GM12878 (cell line): ENCODE data around the gene COL4A2. TPM values are rescaled to one million over a fixed set of nuclear protein-coding genes. Genes with fewer than 3 reads are reported as not detected.

Experiments
- ATAC-seq: fragments of 200-7000 bp; cut with Tn5 transposase; 3 replicates; pipeline ENCODE4 v1.9.1; 2020; ENCODE audit warnings: mild to moderate bottlenecking, moderate library complexity
- BruUV-seq: library from RNA; stranded (reverse); fragments of 400-500 nt; replicated peaks from 2 replicates; lab custom pipeline; 2021; lab: Mats Ljungman, UMichigan
- CTCF ChIA-PET: fragments of 300-600 bp; sonication (Branson Sonifier 250); formaldehyde crosslinking; extraction: SDS; loops from one replicate; lab custom pipeline; 2021; ENCODE audit warnings: inconsistent platforms; lab: Yijun Ruan, JAX
- POLR2A ChIA-PET: fragments of 350-600 bp; formaldehyde crosslinking; extraction: SDS; loops from one replicate; lab custom pipeline; 2021; ENCODE audit warnings: inconsistent platforms; lab: Charles Lee
- RAD21 ChIA-PET: fragments of 300-600 bp; sonication (Branson Sonifier 250); formaldehyde crosslinking; loops from one replicate; lab custom pipeline; 2023; ENCODE audit warnings: antibody characterized with exemption; ENCODE audit not compliant: unreplicated experiment; lab: Charles Lee
- SMC1A ChIA-PET: fragments of 300-600 bp; sonication (Branson Sonifier 250); formaldehyde crosslinking; loops from one replicate; lab custom pipeline; 2023; ENCODE audit not compliant: unreplicated experiment, uncharacterized antibody; lab: Charles Lee
- DNase-seq: peaks from one replicate; pipeline ENCODE4 v3.0.0-alpha.2; 2011; ENCODE audit warnings: low read depth, low spot score
- FAIRE-seq: peaks from 3 replicates; lab custom pipeline; 2011; peaks lifted over from hg19 to GRCh38; lab: Jason Lieb, UNC
- H2AFZ ChIP-seq: 2 replicates; pipeline ENCODE4 v1.6.0; 2011; ENCODE audit warnings: low read depth, low read length, control low read depth; ENCODE audit not compliant: control insufficient read depth
- H3K27ac ChIP-seq: 2 replicates; pipeline ENCODE4 v1.5.1; 2011; ENCODE audit warnings: control low read depth; ENCODE audit not compliant: control insufficient read depth, insufficient read depth
- H3K27me3 ChIP-seq, 2 experiments: replicated peaks in 1 of 2; 2 replicates each; pipeline versions ENCODE4 v1.6.0 to v1.6.1; 2011; ENCODE audit warnings: low read length in 1 of 2; ENCODE audit not compliant: control insufficient read depth in 2 of 2, insufficient read depth in 2 of 2
- H3K36me3 ChIP-seq, 2 experiments: 2 replicates each; pipeline ENCODE4 v1.5.1; 2011; ENCODE audit warnings: low read length in 1 of 2; ENCODE audit not compliant: control insufficient read depth in 2 of 2, insufficient read depth in 2 of 2
- H3K4me1 ChIP-seq: 2 replicates; pipeline ENCODE4 v1.6.1; 2011; ENCODE audit warnings: mild to moderate bottlenecking, low read length, moderate library complexity, mixed read lengths; ENCODE audit not compliant: control insufficient read depth, insufficient read depth
- H3K4me2 ChIP-seq: 2 replicates; pipeline ENCODE4 v1.6.0; 2011; ENCODE audit warnings: control low read depth; ENCODE audit not compliant: control insufficient read depth, insufficient read depth
- H3K4me3 ChIP-seq: fragments of 200-600 bp; sonication (generic); 2 replicates; pipeline ENCODE4 v1.5.1; 2016
- H3K79me2 ChIP-seq: 2 replicates; pipeline ENCODE4 v1.6.0; 2011; ENCODE audit warnings: low read length; ENCODE audit not compliant: control insufficient read depth, insufficient read depth
- H3K9ac ChIP-seq: 2 replicates; pipeline ENCODE4 v1.8.0; 2011; ENCODE audit warnings: low read length, control low read depth, mixed read lengths; ENCODE audit not compliant: control insufficient read depth, insufficient read depth
- H3K9me3 ChIP-seq: replicated peaks from 3 replicates; pipeline ENCODE4 v1.5.1; 2011; ENCODE audit warnings: mild to moderate bottlenecking, low read length; ENCODE audit not compliant: control insufficient read depth, insufficient read depth
- H4K20me1 ChIP-seq: 2 replicates; pipeline ENCODE4 v1.6.0; 2011; ENCODE audit not compliant: control insufficient read depth, insufficient read depth
- EED ChIP-seq: sonication (generic); IDR thresholded peaks from 2 replicates; pipeline ENCODE4 v1.6.1; 2016; ENCODE audit warnings: antibody characterized with exemption, low read depth
- IKZF1 ChIP-seq: fragments of 450-650 bp; conservative IDR thresholded peaks from 2 replicates; pipeline ENCODE4 v1.6.1; 2017; ENCODE audit warnings: antibody characterized with exemption, mild to moderate bottlenecking
- PAX8 ChIP-seq: fragments of 450-650 bp; IDR thresholded peaks from 2 replicates; pipeline ENCODE4 v1.6.1; 2017; ENCODE audit warnings: mild to moderate bottlenecking, moderate library complexity
- SREBF1 ChIP-seq: IDR thresholded peaks from 2 replicates; pipeline ENCODE4 v1.6.1; 2012; ENCODE audit warnings: mild to moderate bottlenecking, low read length
- SUPT20H ChIP-seq: IDR thresholded peaks from 2 replicates; pipeline ENCODE4 v1.6.1; 2011; ENCODE audit warnings: low read depth, mild to moderate bottlenecking, low read length, moderate library complexity, borderline replicate concordance; ENCODE audit not compliant: control insufficient read depth
- WGBS: methylation state at CpG from one replicate; pipeline ENCODE4 v1.1.6; 2016; ENCODE audit warnings: low lambda C conversion rate; ENCODE audit not compliant: insufficient replicate concordance, insufficient coverage; ENCODE audit errors: missing lambda C conversion rate; 5-methylcytosine and 5-hydroxymethylcytosine counted together
- in situ Hi-C: fragments of 300-500 bp; cut with MboI; formaldehyde crosslinking; loops from 9 replicates; pipeline ENCODE4 v1.14.3; 2018; ENCODE audit warnings: mixed read lengths
- intact Hi-C: fragments of 100-400 bp; cut with micrococcal nuclease; formaldehyde crosslinking; loops from one replicate; pipeline ENCODE4 v1.14.2; 2022; ENCODE audit not compliant: unreplicated experiment
- polyA plus RNA-seq, 11 experiments: library from polyadenylated mRNA; depleted of rRNA in 4 of 11; unstranded in 6 of 11; stranded (reverse) in 5 of 11; fragments of >200 nt; fragmentation: Nextera tagmentation in 4 of 11; fragmentation: Illumina TruSeq in 1 of 11; extraction: Ambion mirVana in 4 of 11; extraction: Trizol in 1 of 11; gene quantifications; 1 replicate in 1 of 11; 2 replicates in 10 of 11; pipeline versions ENCODE4 v1.2.1 to v1.2.3, GENCODE V29; 2011 to 2016; ENCODE audit warnings: inconsistent platforms in 2 of 11, missing spikeins in 2 of 11, low read depth in 1 of 11
- total RNA-seq, 4 experiments: library from RNA; depleted of rRNA in 3 of 4; stranded (reverse); fragments of >200 nt in 3 of 4; fragmentation: Illumina TruSeq in 1 of 4; extraction: Trizol in 1 of 4; gene quantifications; 2 replicates each; pipeline versions ENCODE4 v1.2.1 to v1.2.3, GENCODE V29; 2013 to 2021
- TF ChIP-seq, protein P1 (sequence below): fragments of 450-650 bp; IDR thresholded peaks from 2 replicates; pipeline ENCODE4 v1.6.1; 2017; ENCODE audit warnings: antibody characterized with exemption, mild to moderate bottlenecking, moderate library complexity
- TF ChIP-seq, protein P2 (sequence below): fragments of 450-650 bp; formaldehyde crosslinking; IDR thresholded peaks from 2 replicates; pipeline ENCODE4 v1.5.0; 2022; ENCODE audit warnings: mild to moderate bottlenecking, missing genetic modification characterization
- TF ChIP-seq, protein P3 (sequence below): IDR thresholded peaks from 2 replicates; pipeline ENCODE4 v1.6.1; 2012; ENCODE audit warnings: low read depth, low read length, improper control_type of control experiment
- TF ChIP-seq, protein P4 (sequence below): fragments of 450-650 bp; IDR thresholded peaks from 2 replicates; pipeline ENCODE4 v1.6.1; 2017; ENCODE audit warnings: mild to moderate bottlenecking, moderate library complexity

The COL4A2 gene
- total and polyA plus RNA-seq, 10 of the 15 experiments (the other 5 are each of a cell fraction or from before 2014, with no cell fraction given): 0.16 to 1.6 (median 0.62) TPM; not detected in 3

- TF ChIP-seq, protein P1, sequence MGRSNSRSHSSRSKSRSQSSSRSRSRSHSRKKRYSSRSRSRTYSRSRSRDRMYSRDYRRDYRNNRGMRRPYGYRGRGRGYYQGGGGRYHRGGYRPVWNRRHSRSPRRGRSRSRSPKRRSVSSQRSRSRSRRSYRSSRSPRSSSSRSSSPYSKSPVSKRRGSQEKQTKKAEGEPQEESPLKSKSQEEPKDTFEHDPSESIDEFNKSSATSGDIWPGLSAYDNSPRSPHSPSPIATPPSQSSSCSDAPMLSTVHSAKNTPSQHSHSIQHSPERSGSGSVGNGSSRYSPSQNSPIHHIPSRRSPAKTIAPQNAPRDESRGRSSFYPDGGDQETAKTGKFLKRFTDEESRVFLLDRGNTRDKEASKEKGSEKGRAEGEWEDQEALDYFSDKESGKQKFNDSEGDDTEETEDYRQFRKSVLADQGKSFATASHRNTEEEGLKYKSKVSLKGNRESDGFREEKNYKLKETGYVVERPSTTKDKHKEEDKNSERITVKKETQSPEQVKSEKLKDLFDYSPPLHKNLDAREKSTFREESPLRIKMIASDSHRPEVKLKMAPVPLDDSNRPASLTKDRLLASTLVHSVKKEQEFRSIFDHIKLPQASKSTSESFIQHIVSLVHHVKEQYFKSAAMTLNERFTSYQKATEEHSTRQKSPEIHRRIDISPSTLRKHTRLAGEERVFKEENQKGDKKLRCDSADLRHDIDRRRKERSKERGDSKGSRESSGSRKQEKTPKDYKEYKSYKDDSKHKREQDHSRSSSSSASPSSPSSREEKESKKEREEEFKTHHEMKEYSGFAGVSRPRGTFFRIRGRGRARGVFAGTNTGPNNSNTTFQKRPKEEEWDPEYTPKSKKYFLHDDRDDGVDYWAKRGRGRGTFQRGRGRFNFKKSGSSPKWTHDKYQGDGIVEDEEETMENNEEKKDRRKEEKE: no peak
- TF ChIP-seq, protein P2, sequence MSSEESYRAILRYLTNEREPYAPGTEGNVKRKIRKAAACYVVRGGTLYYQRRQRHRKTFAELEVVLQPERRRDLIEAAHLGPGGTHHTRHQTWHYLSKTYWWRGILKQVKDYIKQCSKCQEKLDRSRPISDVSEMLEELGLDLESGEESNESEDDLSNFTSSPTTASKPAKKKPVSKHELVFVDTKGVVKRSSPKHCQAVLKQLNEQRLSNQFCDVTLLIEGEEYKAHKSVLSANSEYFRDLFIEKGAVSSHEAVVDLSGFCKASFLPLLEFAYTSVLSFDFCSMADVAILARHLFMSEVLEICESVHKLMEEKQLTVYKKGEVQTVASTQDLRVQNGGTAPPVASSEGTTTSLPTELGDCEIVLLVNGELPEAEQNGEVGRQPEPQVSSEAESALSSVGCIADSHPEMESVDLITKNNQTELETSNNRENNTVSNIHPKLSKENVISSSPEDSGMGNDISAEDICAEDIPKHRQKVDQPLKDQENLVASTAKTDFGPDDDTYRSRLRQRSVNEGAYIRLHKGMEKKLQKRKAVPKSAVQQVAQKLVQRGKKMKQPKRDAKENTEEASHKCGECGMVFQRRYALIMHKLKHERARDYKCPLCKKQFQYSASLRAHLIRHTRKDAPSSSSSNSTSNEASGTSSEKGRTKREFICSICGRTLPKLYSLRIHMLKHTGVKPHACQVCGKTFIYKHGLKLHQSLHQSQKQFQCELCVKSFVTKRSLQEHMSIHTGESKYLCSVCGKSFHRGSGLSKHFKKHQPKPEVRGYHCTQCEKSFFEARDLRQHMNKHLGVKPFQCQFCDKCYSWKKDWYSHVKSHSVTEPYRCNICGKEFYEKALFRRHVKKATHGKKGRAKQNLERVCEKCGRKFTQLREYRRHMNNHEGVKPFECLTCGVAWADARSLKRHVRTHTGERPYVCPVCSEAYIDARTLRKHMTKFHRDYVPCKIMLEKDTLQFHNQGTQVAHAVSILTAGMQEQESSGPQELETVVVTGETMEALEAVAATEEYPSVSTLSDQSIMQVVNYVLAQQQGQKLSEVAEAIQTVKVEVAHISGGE (CRISPR knock-in tag): no peak
- TF ChIP-seq SREBF1: no peak
- TF ChIP-seq, all 136 proteins: peak for 0
Observed at GRCh38 chr13:110463156-110463555, 156.1 kb downstream of the COL4A2 start (continued).

DNA sequence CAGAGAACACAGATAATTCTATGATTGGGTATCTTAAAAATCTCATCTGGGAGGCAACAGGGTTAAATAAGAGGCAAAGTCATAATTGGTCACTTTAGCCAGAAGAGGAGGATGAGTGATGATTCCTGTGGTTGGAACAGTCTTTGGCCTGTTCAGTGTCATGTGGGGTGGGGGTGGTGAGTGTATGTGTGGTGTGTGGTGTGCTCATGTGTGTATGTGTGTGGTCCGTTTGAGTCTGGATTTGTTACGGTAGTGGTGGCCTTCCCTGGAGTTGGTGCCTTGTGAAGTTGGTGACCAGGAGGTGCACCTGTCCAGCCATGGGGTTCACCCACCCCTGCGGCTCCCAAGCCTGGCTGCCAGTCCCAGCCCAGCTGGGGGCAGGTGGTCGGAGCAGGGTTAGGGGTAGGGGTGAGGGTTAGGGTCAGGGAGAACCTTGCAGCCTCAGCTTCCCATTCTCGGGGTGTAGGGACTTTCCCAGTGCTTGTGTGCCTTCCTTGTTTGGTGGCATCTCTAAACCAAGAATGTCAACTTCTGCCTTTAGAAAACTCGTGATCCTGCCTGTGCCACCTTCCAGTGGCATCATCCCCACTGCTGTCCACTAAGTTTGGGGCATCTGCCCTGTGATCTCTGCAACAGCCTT is 156.9 kb downstream of the COL4A2 start:
- H3K4me1 ChIP-seq: peaks cover 7% of the 10 kb centered on the region
- no peaks in the 10 kb centered on the region for H4K20me1 ChIP-seq
- H3K4me2 ChIP-seq: no peak overlapping the region
- no peaks in the 10 kb centered on the region for H3K79me2 ChIP-seq
- H2AFZ ChIP-seq: no peak overlapping the region; the same call in 1 of the 2 replicates
- H3K27ac ChIP-seq: no peak overlapping the region
- intact Hi-C loops (no loop called here), in situ Hi-C loops (no loop called here)
- no TSS peak for BruUV-seq
- ChIA-PET RAD21 (no interaction called here), POLR2A (interaction anchor here (0.6 to 0.9 kb wide), 2 partner anchors 8 to 129 kb away, joined by 4 to 6 read pairs; no protein-coding TSS in a partner anchor), SMC1A (interaction anchor here (1.1 to 1.9 kb wide), 3 partner anchors 8 to 130 kb away, joined by 4 to 5 read pairs (median 4); no protein-coding TSS in a partner anchor), CTCF (interaction anchor here (1.2 to 1.6 kb wide), 3 partner anchors 8 to 354 kb away, joined by 3 to 6 read pairs (median 4); no protein-coding TSS in a partner anchor)
- 22% methylated on average over 6 of the region's 6 CpGs for WGBS
- ATAC-seq (peak; percentile 55), DNase-seq (no peak), FAIRE-seq (peak; percentile 38)
- H3K4me3 ChIP-seq: no peak overlapping the region
- no peaks in the 10 kb centered on the region for H3K27me3 ChIP-seq
- H3K9ac ChIP-seq: no peak overlapping the region
- no peaks in the 10 kb centered on the region for H3K36me3 ChIP-seq
- no peaks in the 10 kb centered on the region for H3K9me3 ChIP-seq
- TF ChIP-seq, protein P3, sequence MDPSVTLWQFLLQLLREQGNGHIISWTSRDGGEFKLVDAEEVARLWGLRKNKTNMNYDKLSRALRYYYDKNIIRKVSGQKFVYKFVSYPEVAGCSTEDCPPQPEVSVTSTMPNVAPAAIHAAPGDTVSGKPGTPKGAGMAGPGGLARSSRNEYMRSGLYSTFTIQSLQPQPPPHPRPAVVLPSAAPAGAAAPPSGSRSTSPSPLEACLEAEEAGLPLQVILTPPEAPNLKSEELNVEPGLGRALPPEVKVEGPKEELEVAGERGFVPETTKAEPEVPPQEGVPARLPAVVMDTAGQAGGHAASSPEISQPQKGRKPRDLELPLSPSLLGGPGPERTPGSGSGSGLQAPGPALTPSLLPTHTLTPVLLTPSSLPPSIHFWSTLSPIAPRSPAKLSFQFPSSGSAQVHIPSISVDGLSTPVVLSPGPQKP: no peak
- 0 out of 2 replicates have a peak, but pooled peaks have one; percentile 12 for TF ChIP-seq EED
- no peak for TF ChIP-seq PAX8
- TF ChIP-seq, protein P4, sequence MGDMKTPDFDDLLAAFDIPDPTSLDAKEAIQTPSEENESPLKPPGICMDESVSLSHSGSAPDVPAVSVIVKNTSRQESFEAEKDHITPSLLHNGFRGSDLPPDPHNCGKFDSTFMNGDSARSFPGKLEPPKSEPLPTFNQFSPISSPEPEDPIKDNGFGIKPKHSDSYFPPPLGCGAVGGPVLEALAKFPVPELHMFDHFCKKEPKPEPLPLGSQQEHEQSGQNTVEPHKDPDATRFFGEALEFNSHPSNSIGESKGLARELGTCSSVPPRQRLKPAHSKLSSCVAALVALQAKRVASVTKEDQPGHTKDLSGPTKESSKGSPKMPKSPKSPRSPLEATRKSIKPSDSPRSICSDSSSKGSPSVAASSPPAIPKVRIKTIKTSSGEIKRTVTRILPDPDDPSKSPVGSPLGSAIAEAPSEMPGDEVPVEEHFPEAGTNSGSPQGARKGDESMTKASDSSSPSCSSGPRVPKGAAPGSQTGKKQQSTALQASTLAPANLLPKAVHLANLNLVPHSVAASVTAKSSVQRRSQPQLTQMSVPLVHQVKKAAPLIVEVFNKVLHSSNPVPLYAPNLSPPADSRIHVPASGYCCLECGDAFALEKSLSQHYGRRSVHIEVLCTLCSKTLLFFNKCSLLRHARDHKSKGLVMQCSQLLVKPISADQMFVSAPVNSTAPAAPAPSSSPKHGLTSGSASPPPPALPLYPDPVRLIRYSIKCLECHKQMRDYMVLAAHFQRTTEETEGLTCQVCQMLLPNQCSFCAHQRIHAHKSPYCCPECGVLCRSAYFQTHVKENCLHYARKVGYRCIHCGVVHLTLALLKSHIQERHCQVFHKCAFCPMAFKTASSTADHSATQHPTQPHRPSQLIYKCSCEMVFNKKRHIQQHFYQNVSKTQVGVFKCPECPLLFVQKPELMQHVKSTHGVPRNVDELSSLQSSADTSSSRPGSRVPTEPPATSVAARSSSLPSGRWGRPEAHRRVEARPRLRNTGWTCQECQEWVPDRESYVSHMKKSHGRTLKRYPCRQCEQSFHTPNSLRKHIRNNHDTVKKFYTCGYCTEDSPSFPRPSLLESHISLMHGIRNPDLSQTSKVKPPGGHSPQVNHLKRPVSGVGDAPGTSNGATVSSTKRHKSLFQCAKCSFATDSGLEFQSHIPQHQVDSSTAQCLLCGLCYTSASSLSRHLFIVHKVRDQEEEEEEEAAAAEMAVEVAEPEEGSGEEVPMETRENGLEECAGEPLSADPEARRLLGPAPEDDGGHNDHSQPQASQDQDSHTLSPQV: no peak
- peak; percentile 62 for TF ChIP-seq IKZF1
- TF ChIP-seq SUPT20H: no peak
